BJ (cell line): ENCODE measurements around the gene CT45A9. TPM values are rescaled to one million over a fixed set of nuclear protein-coding genes. Genes with fewer than 3 reads are reported as not detected.
"Not testable (repeated sequence)": the region's sequence is repeated elsewhere in the genome, so short reads cannot be mapped to it uniquely, and the experiment has no call there.

Experiments
- CTCF ChIA-PET: fragments of 350-600 bp; formaldehyde crosslinking; extraction: SDS; loops from one replicate; lab custom pipeline; 2021; ENCODE audit warnings: antibody characterized with exemption, inconsistent platforms; lab: Yijun Ruan, JAX
- POLR2A ChIA-PET: fragments of 300-600 bp; sonication (Branson Sonifier 250); formaldehyde crosslinking; extraction: SDS; loops from one replicate; lab custom pipeline; 2021; ENCODE audit warnings: antibody characterized with exemption; lab: Charles Lee
- DNase-seq: peaks from one replicate; pipeline ENCODE4 v3.0.0-alpha.2; 2011; ENCODE audit warnings: low read depth
- H3K27me3 ChIP-seq: 2 replicates; pipeline ENCODE4 v1.6.0; 2011; ENCODE audit warnings: low read length; ENCODE audit not compliant: control insufficient read depth, insufficient read depth
- H3K36me3 ChIP-seq: 2 replicates; pipeline ENCODE4 v1.5.1; 2011; ENCODE audit warnings: low read length; ENCODE audit not compliant: control insufficient read depth, insufficient read depth
- H3K4me3 ChIP-seq: 2 replicates; pipeline ENCODE4 v1.5.1; 2011; ENCODE audit warnings: low read depth, mild to moderate bottlenecking, control low read depth, low read length
- CTCF ChIP-seq: IDR thresholded peaks from 2 replicates; pipeline ENCODE4 v1.5.1; 2011; ENCODE audit warnings: low read depth, mild to moderate bottlenecking, control low read depth, inconsistent platforms, low read length, moderate library complexity; ENCODE audit not compliant: insufficient read depth
- polyA plus RNA-seq: library from polyadenylated mRNA; depleted of rRNA; stranded (reverse); fragments of >200 nt; gene quantifications from 2 replicates; pipeline ENCODE4 v1.2.3, GENCODE V29; 2011; rRNA removed

CT45A9 gene
- polyA plus RNA-seq, 1 experiment: not detected

GRCh38 chrX:135890087-135890585 lies 18.5 kb upstream of the CT45A9 start:
- Histone ChIP-seq H3K36me3 (no peaks in the 10 kb centered on the region), H3K27me3 (no peaks in the 10 kb centered on the region), H3K4me3 (no peak overlapping the region)
- CTCF ChIA-PET: interaction anchor here (0.6 kb wide), 1 partner anchor 566 kb away, joined by 3 read pairs; no protein-coding TSS in a partner anchor
- no peak for DNase-seq
- no peak for TF ChIP-seq CTCF
- POLR2A ChIA-PET: no interaction called here

GRCh38 chrX:135888976-135889375 lies 17.4 kb upstream of the CT45A9 start:
- POLR2A ChIA-PET, DNase-seq, CTCF ChIA-PET, H3K4me3 ChIP-seq, H3K27me3 ChIP-seq, H3K36me3 ChIP-seq: not testable (repeated sequence)

GRCh38 chrX:135888230-135888629 lies 16.6 kb upstream of the CT45A9 start:
- H3K4me3 ChIP-seq, H3K36me3 ChIP-seq, CTCF ChIA-PET, DNase-seq, H3K27me3 ChIP-seq, POLR2A ChIA-PET: not testable (repeated sequence)

- DNase-seq, H3K36me3 ChIP-seq, H3K4me3 ChIP-seq, H3K27me3 ChIP-seq, POLR2A ChIA-PET, CTCF ChIA-PET: not testable (repeated sequence)
Observed at GRCh38 chrX:135882741-135883140, 11.1 kb upstream of the CT45A9 start.

- H3K27me3 ChIP-seq, H3K36me3 ChIP-seq, DNase-seq, CTCF ChIA-PET, H3K4me3 ChIP-seq, POLR2A ChIA-PET: not testable (repeated sequence)
Observed at GRCh38 chrX:135854438-135854837, 17.2 kb downstream of the CT45A9 start, which contains the start of gene CT45A8. Gene CT45A8 (minus strand): TSS chrX:135854538. CDS start chrX:135850783, 3,755 bp downstream.

GRCh38 chrX:135837180-135837579 lies 34.4 kb downstream of the CT45A9 start, which contains the start of gene CT45A7:
Gene CT45A7 (minus strand): TSS chrX:135837280. CDS start chrX:135833533, 3,747 bp downstream.
- H3K4me3 ChIP-seq, CTCF ChIA-PET, DNase-seq, H3K27me3 ChIP-seq, POLR2A ChIA-PET, H3K36me3 ChIP-seq: not testable (repeated sequence)

GRCh38 chrX:135819912-135820311 lies 51.7 kb downstream of the CT45A9 start, which contains the start of gene CT45A2:
Gene CT45A2 (minus strand): TSS chrX:135820012. CDS start chrX:135816265, 3,747 bp downstream.
- H3K36me3 ChIP-seq, CTCF ChIA-PET, H3K27me3 ChIP-seq, H3K4me3 ChIP-seq, POLR2A ChIA-PET, DNase-seq: not testable (repeated sequence)

Other genes with a start within 250 kb of the CT45A9 start
- not detected in 2 replicates for gene CT45A1, start 158.2 kb downstream of the CT45A9 start, polyA plus RNA-seq
- gene CT45A3, start 103.6 kb downstream of the CT45A9 start, polyA plus RNA-seq: not detected in 2 replicates
- not detected in 2 replicates for gene CT45A5, start 86.3 kb downstream of the CT45A9 start, polyA plus RNA-seq
- gene CT45A6, start 69.0 kb downstream of the CT45A9 start, polyA plus RNA-seq: not detected in 2 replicates
- gene CT45A2, start 51.8 kb downstream of the CT45A9 start, polyA plus RNA-seq: not detected in 2 replicates
- gene CT45A7, start 34.5 kb downstream of the CT45A9 start, polyA plus RNA-seq: not detected in 2 replicates
- gene CT45A8, start 17.3 kb downstream of the CT45A9 start, polyA plus RNA-seq: not detected in 2 replicates
- gene CT45A10, start 21.6 kb upstream of the CT45A9 start, polyA plus RNA-seq: not detected in 2 replicates
- gene SAGE1, start 21.9 kb upstream of the CT45A9 start, polyA plus RNA-seq: not detected in 2 replicates
- gene MMGT1, start 102.2 kb upstream of the CT45A9 start, polyA plus RNA-seq: 9.8 and 21.1 TPM in 2 replicates
- 6.3 and 12.0 TPM in 2 replicates for gene SLC9A6, start 113.6 kb upstream of the CT45A9 start, polyA plus RNA-seq